Muscle layer of colon (tissue), 2 donors: ENCODE data around the gene JPT1.

Experiments
- H3K27ac ChIP-seq: one replicate; pipeline ENCODE4 v1.7.0; 2013; ENCODE audit warnings: low read depth, mild to moderate bottlenecking, low read length, moderate library complexity
- H3K27me3 ChIP-seq, 2 donors: one replicate each; pipeline ENCODE4 v1.7.0; 2013; ENCODE audit warnings: low read length in 2 of 2, mild to moderate bottlenecking in 2 of 2; ENCODE audit not compliant: insufficient read depth in 2 of 2, control insufficient read depth in 1 of 2
- H3K36me3 ChIP-seq: one replicate; pipeline ENCODE4 v1.7.0; 2013; ENCODE audit warnings: mild to moderate bottlenecking, low read length; ENCODE audit not compliant: insufficient read depth
- H3K4me1 ChIP-seq: one replicate; pipeline ENCODE4 v1.7.0; 2013; ENCODE audit warnings: mild to moderate bottlenecking, low read length; ENCODE audit not compliant: insufficient read depth
- H3K4me3 ChIP-seq, 2 donors: one replicate each; pipeline ENCODE4 v1.7.0; 2013; ENCODE audit warnings: low read length in 2 of 2, low read depth in 1 of 2, mild to moderate bottlenecking in 1 of 2, moderate library complexity in 1 of 2
- H3K9ac ChIP-seq: one replicate; pipeline ENCODE4 v1.7.0; 2013; ENCODE audit warnings: low read length
- H3K9me3 ChIP-seq: one replicate; pipeline ENCODE4 v1.7.0; 2013; ENCODE audit warnings: mild to moderate bottlenecking, low read length
- donor health status: abdominal sarcoma.
- donor health status: Adenocarcinoma of cecum.

JPT1 gene

DNA sequence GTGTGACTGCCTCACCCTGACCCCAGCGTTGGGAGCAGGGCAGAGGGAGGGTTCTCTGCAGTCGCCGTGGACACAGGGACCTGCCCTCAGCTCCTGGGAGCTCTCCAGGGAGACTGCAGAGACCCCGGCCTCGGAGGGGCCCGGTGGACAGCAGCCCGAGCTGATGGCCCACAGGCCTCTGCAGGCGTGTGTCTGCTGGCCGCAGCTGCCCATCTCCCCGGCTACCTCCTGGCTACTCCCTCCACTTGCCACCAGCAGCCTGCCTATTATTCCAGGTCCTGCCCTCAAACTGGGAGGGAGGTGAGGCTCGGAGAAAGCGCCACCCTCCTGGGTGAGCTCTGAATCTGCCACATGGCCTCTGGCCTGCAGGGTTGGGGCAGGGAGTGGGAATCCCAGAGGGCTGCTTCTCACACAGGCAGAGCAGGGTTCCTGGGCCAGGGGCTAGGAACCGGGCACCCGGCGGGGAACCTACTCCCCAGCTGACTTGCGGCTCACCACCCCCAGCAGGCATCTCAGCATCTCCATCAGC lies 59.4 kb downstream of the JPT1 start:
- H3K4me1 ChIP-seq = peaks cover 13% of the 10 kb centered on the region
- peaks cover 9% of the 10 kb centered on the region for H3K36me3 ChIP-seq
- H3K9ac ChIP-seq = no peak overlapping the region
- H3K27ac ChIP-seq = no peak overlapping the region
- no peaks in the 10 kb centered on the region for H3K9me3 ChIP-seq
- no peaks in the 10 kb centered on the region for H3K27me3 ChIP-seq
- no peak overlapping the region for H3K4me3 ChIP-seq

DNA sequence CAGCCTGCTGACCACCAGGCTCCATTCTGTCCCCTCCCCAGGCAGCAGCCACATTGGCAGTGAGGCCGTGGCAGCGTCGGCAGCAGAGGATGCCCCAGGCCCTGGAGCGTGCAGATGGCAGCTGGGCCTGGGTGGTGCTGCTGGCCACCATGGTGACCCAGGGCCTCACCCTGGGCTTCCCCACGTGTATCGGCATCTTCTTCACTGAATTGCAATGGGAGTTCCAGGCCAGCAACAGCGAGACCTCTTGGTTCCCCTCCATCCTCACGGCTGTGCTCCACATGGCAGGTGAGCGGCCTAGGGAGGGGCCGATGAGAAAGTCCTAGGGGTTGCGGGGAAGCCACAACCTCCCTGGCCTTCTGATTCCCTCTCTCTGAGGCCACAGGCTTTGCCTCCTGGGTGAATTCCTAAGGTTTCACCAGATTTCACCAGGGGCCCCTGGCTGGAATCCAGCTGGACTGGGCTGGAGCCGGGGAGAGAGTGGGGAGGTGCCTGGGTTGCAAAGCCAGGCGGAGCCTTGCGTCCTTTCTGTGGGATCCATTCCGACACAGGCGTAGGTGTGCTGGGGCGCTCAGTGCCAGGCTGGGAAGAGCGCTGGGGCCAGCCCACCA lies 60.7 kb downstream of the JPT1 start:
- no peak overlapping the region for H3K9ac ChIP-seq
- H3K36me3 ChIP-seq = peaks cover 1% of the 10 kb centered on the region
- H3K27me3 ChIP-seq = no peaks in the 10 kb centered on the region
- H3K4me1 ChIP-seq = peaks cover 13% of the 10 kb centered on the region
- no peak overlapping the region for H3K4me3 ChIP-seq
- no peak overlapping the region for H3K27ac ChIP-seq
- H3K9me3 ChIP-seq = no peaks in the 10 kb centered on the region

GRCh38 chr17:75091855-75092327 lies 62.4 kb downstream of the JPT1 start:
- Histone ChIP-seq H3K9me3 (no peaks in the 10 kb centered on the region), H3K27ac (no peak overlapping the region), H3K36me3 (no peaks in the 10 kb centered on the region), H3K4me3 (no peak overlapping the region), H3K4me1 (peaks cover 13% of the 10 kb centered on the region), H3K27me3 (no peaks in the 10 kb centered on the region), H3K9ac (no peak overlapping the region)

- Histone ChIP-seq H3K4me1 (peaks cover 13% of the 10 kb centered on the region), H3K9ac (no peak overlapping the region), H3K9me3 (no peaks in the 10 kb centered on the region), H3K27me3 (no peaks in the 10 kb centered on the region), H3K27ac (no peak overlapping the region), H3K4me3 (no peak overlapping the region), H3K36me3 (no peaks in the 10 kb centered on the region)
Measured at GRCh38 chr17:75090871-75091854, 63.1 kb downstream of the JPT1 start.

- Histone ChIP-seq H3K9me3 (no peaks in the 10 kb centered on the region), H3K27me3 (no peaks in the 10 kb centered on the region), H3K9ac (no peak overlapping the region), H3K36me3 (no peaks in the 10 kb centered on the region), H3K4me1 (peaks cover 13% of the 10 kb centered on the region), H3K4me3 (peak overlapping the region; percentile 22 to 54), H3K27ac (peak overlapping the region; percentile 57)
Measured at GRCh38 chr17:75088465-75089417, 65.6 kb downstream of the JPT1 start.

GRCh38 chr17:75087558-75088453 lies 66.5 kb downstream of the JPT1 start, which contains the start of gene SLC16A5:
Gene SLC16A5 (plus strand): TSS chr17:75087954. CDS start chr17:75093637, 5,683 bp downstream.
- Histone ChIP-seq H3K27ac (peak within 1 kb of the TSS; percentile 57), H3K4me1 (peaks cover 13% of the 10 kb centered on the region), H3K36me3 (no peaks in the 10 kb centered on the region), H3K9ac (no peak within 1 kb of the TSS), H3K9me3 (no peaks in the 10 kb centered on the region), H3K4me3 (peak within 1 kb of the TSS; percentile 22 to 54), H3K27me3 (no peaks in the 10 kb centered on the region)

- H3K4me3 ChIP-seq = peak overlapping the region in 1 of 2 donors; percentile 54
- no peak overlapping the region for H3K9ac ChIP-seq
- H3K9me3 ChIP-seq = no peaks in the 10 kb centered on the region
- H3K27ac ChIP-seq = peak overlapping the region; percentile 57
- H3K27me3 ChIP-seq = no peaks in the 10 kb centered on the region
- peaks cover 13% of the 10 kb centered on the region for H3K4me1 ChIP-seq
- no peaks in the 10 kb centered on the region for H3K36me3 ChIP-seq
Measured at GRCh38 chr17:75087182-75087557, 67.1 kb downstream of the JPT1 start.

GRCh38 chr17:75086496-75087181 lies 67.7 kb downstream of the JPT1 start:
- no peak overlapping the region for H3K27ac ChIP-seq

More at GRCh38 chr17:75086496-75087181, 67.7 kb downstream of the JPT1 start:
- Histone ChIP-seq H3K4me3 (no peak overlapping the region), H3K36me3 (no peaks in the 10 kb centered on the region), H3K4me1 (peaks cover 10% of the 10 kb centered on the region), H3K9me3 (no peaks in the 10 kb centered on the region), H3K27me3 (no peaks in the 10 kb centered on the region), H3K9ac (no peak overlapping the region)
